ENCODE results near the gene DTX1.

GRCh38 chr12:113143959-113144358, 87.4 kb downstream of the DTX1 start:
- no peak for TF ChIP-seq GATA2 (IDR thresholded peaks at IDR 0.05; ENCODE audit: low read depth, low read length)
- no peak for TF ChIP-seq GATA3 (IDR thresholded peaks at IDR 0.05; ENCODE audit: low read depth, low read length)

Measured in SH-SY5Y (cell line).